GM21423 (cell line): Measurements from ENCODE around the gene ZNF112.

ENCODE experiments used
- ATAC-seq: cut with Tn5 transposase; IDR thresholded peaks from one replicate; pipeline ENCODE4 v1.9.1; 2021; ENCODE audit warnings: mild to moderate bottlenecking, moderate library complexity; ENCODE audit not compliant: unreplicated experiment

The ZNF112 gene

GRCh38 chr19:44284968-44285367, 71.5 kb downstream of the ZNF112 start:
- no peak for ATAC-seq

GRCh38 chr19:44282846-44283245, 73.6 kb downstream of the ZNF112 start:
- no peak for ATAC-seq

GRCh38 chr19:44280916-44281315, 75.6 kb downstream of the ZNF112 start:
- no peak for ATAC-seq

- ATAC-seq: no peak
Observed at GRCh38 chr19:44278181-44278690, 78.2 kb downstream of the ZNF112 start.

GRCh38 chr19:44277331-44277730, 79.1 kb downstream of the ZNF112 start:
- no peak for ATAC-seq
